Panc1 (cell line): ENCODE results near the gene THADA.

Source experiments
- CTCF ChIP-seq: fragments of 450-650 bp; IDR thresholded peaks from 2 replicates; pipeline ENCODE4 v1.5.1; 2017; ENCODE audit warnings: mild to moderate bottlenecking
- POLR2AphosphoS5 ChIP-seq: IDR thresholded peaks from 2 replicates; pipeline ENCODE4 v1.6.1; 2012; ENCODE audit warnings: mild to moderate bottlenecking, low read depth, low read length, moderate library complexity

GRCh38 chr2:43537137-43537536, 58.7 kb downstream of the THADA start:
- TF ChIP-seq CTCF (no peak), POLR2AphosphoS5 (no peak)
